HG03025 (cell line): ENCODE data around the gene ASPG.

Source experiments
- ATAC-seq: cut with Tn5 transposase; IDR thresholded peaks from one replicate; pipeline ENCODE4 v1.9.1; 2021; ENCODE audit warnings: mild to moderate bottlenecking, moderate library complexity; ENCODE audit not compliant: unreplicated experiment, low FRiP score

ASPG gene

GRCh38 chr14:104115131-104115600 is 29.7 kb downstream of the ASPG start:
- ATAC-seq: no peak

DNA sequence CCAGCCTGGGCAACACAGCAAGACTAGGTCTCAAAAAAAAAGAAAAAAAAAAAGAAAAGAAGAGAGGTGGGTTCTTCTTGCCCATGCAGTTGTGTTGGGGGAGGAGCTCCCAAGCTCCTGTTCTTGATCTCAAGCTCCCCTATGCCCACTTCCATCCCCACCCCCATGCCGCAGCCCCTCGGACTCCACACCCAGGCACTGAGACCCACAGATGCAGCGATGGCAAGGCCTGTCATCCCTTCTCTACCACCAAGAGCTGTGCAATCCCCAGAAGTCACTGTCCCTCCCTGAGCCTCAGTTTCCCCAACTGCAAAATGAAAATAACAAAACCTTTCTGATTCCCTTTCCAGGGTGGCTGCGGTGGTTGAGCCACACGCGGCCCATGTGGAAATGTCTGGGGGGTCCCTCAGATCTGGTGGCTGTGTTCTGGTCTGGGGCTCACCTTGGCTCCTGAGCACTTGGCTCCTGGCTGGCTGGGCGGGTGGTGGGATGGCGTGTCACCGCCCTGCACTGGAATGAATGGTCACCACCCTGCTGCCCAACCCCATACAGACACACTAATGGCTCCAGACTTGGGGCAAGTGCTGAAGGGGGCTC is 30.3 kb downstream of the ASPG start:
- no peak for ATAC-seq

DNA sequence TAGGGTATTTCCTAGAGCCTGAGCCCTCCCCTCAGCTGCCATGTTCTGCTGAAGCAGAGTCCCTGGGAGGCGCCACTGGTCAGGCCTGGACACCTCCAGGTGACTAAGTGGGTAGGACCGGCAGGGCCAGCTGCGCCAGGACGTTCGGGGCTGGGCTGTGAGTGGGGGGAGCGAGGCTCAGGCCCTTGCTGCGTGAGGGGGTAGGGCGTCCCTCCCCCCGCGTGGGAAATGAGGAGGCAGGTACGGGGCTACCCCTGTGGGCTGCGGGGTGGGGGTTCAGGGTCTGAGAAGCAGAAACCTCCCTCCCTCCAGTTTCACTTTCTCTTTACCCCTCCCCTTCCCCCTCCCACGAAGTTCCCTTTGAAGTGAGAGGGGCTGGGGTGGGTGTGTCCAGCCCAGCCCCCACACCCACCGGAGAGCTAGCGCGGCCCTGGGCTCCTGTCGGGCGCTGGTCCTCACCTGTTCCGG is 30.8 kb downstream of the ASPG start:
- no peak for ATAC-seq

DNA sequence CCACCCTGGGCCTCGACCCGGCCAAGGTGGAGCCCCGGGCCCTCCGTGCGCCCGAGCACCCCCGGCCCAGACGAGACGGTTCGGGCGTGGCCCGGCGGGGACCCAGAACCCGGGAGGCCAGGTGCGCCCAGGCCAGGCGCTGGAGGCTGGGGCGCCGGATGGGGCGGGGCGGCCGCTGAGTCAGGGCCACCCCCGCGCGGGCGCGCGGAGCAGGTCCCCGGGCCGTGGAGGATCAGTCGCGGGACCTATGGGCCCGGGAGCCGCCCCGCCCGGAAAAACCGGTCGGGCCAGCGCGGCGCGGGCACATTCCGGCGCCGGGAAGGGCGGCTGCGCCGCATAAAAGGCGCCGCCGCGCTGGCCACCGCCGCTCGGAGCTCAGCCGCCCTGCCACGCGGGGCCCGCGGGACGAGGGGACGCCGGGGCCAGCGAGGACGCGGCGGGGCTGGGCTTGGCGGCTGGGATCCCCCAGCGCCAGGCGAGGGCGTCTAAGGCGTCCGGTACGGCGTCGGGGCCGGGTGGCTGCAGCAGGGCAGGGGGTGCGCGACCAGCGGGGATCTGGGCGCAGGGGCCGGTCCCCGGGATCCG is 31.3 kb downstream of the ASPG start:
- ATAC-seq: no peak

- no peak for ATAC-seq
Measured at GRCh38 chr14:104117341-104118005, 32.0 kb downstream of the ASPG start.

- ATAC-seq: no peak
Measured at GRCh38 chr14:104118006-104118844, 32.7 kb downstream of the ASPG start.

DNA sequence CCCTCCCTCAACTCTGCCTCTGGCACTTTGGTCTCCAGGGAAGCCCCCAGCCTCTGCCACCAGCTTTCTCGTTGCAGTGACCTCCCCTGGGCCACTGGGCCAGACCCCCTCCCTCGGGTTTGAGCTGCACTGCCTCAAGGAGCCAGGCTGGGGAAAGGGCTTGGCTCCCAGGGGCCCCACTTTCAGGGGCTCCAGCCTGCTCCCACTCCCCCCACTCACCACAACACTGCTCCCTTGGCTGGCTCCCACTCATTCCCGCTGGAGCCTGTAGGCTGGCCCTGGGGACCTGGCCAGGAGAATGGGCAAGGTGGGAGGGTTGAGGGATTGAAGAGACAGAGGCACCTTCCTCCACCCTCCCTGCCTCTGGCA is 33.6 kb downstream of the ASPG start:
- no peak for ATAC-seq

GRCh38 chr14:104119488-104120251 is 34.2 kb downstream of the ASPG start:
- no peak for ATAC-seq

GRCh38 chr14:104120281-104120741 is 34.8 kb downstream of the ASPG start:
- ATAC-seq: no peak

DNA sequence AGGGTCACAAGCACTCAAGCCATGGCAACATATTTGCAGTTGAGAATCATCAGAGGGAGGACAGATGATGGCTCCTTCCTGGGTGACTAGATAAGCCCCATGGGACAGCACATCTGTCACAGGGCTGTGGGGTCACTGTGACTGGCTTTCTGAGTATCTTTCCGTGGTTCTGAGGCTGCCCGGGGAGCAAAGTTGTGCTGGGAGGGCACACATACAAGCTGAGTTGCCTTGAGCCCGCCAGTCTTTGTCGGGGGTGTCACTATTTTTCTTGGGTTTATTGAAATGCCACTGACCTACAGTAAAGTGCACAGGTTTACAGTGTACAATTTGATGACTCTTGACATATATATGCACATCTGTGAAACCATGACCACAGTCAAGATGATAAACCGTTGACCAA is 35.6 kb downstream of the ASPG start:
- ATAC-seq: no peak

GRCh38 chr14:104123879-104124278 is 38.4 kb downstream of the ASPG start:
- no peak for ATAC-seq

GRCh38 chr14:104125011-104125410 is 39.5 kb downstream of the ASPG start:
- ATAC-seq: no peak

GRCh38 chr14:104126753-104127152 is 41.3 kb downstream of the ASPG start:
- no peak for ATAC-seq

DNA sequence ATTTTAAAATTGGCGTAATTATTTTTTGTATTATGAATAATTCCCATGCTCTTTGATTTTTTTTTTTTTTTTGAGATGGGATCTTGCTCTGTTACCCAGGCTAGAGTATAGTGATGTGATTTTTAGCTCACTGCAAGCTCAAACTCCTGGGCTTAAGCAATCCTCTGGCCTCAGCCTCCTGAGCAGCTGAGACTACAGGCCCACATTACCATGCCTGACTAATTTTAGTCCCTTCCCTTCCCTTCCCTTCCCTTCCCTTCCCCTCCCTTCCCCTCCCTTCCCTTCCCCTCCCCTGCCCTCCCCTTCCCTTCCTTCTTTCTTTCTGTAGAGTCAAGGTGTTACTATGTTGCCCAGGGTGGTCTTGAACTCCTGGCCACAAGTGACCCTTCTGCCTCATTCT is 43.5 kb downstream of the ASPG start:
- no peak for ATAC-seq

GRCh38 chr14:104129556-104129955 is 44.1 kb downstream of the ASPG start:
- no peak for ATAC-seq

- no peak for ATAC-seq
Measured at GRCh38 chr14:104130974-104131651, 45.6 kb downstream of the ASPG start.

DNA sequence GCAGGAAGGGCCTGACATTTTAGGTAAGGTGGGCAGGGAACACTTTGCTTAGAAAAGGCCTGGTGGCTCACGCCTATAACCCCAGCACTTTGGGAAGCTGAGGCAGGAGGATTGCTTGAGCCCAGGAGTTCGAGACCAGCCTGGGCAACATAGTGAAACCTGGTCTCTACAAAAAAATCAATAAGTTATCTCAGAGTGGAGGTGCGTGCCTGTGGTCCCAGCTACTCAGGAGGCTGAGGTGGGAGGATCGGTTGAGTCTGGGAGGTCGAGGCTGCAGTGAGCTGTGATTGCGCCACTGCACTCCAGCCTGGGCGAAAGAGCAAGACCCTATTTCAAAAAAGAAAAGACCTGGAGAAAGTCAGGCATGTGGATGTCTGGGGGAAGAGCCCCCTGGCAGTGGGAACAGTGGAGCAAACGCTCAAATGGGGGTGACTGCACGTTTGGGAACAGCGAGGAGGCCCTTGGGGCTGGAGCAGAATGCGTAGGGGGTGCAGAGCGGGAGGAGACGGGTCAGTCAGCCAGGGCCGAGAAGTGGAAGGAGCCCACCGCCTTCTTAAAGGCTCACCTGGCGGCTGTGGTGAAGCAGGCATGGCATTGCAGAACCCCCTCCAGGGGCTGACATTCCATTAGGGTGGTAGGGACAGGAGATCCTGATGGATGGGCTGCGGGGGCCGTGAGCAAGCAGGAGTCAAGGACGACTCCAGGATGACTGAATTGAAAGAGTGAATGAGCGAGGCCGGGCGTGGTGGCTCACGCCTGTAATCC is 46.6 kb downstream of the ASPG start:
- ATAC-seq: no peak

DNA sequence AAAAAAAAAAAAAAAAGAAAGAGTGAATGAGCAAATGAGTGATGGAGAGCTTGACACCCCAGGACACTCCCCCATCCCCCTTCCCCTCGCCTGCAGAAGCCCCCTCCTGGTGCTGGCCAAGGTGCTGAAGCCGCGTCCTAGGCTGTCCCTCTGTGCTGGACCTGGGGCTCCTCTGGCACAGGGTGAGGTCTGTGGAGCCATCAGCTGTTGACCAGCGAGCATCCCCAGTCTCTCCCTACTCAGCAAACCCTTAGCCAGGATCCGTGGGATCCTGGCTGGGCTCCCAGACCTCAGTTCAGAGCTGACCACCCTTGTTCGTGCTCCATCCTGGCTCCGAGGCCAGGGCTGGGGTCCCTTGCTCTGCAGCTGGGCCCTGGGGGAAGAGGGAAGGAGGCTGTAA is 47.5 kb downstream of the ASPG start:
- no peak for ATAC-seq

- no peak for ATAC-seq
Measured at GRCh38 chr14:104133496-104133895, 48.0 kb downstream of the ASPG start.
